Limb (tissue), 2 donors: Measurements from ENCODE around the gene ARHGDIA.

Experiments
- DNase-seq, 2 donors: peaks; one replicate each; pipeline ENCODE4 v3.0.0-alpha.2; 2016; ENCODE audit errors: extremely low spot score in 2 of 2

The ARHGDIA gene

GRCh38 chr17:81888988-81889595, 18.0 kb upstream of the ARHGDIA start:
- no peak for DNase-seq

- no peak for DNase-seq
Observed at GRCh38 chr17:81888105-81888987, 17.2 kb upstream of the ARHGDIA start.

- no peak for DNase-seq
Observed at GRCh38 chr17:81885869-81886548, 14.9 kb upstream of the ARHGDIA start.

GRCh38 chr17:81885454-81885853, 14.3 kb upstream of the ARHGDIA start:
- DNase-seq = no peak

- DNase-seq = no peak
Observed at GRCh38 chr17:81884968-81885367, 13.8 kb upstream of the ARHGDIA start.

GRCh38 chr17:81884520-81884919, 13.4 kb upstream of the ARHGDIA start:
- no peak for DNase-seq

- no peak for DNase-seq
Observed at GRCh38 chr17:81879121-81879520, 8.0 kb upstream of the ARHGDIA start.

GRCh38 chr17:81878294-81878693, 7.2 kb upstream of the ARHGDIA start:
- DNase-seq = no peak

- DNase-seq = no peak
Observed at GRCh38 chr17:81877569-81877968, 6.4 kb upstream of the ARHGDIA start.

- DNase-seq = peak; percentile 91 to 95
Observed at GRCh38 chr17:81871387-81872230, 472 bp upstream of the ARHGDIA start.

- DNase-seq = peak in 1 of 2 donors; percentile 65
Observed at GRCh38 chr17:81870131-81870980, 781 bp downstream of the ARHGDIA start.

- peak in 1 of 2 donors; percentile 81 for DNase-seq
Observed at GRCh38 chr17:81869221-81870130, 1.7 kb downstream of the ARHGDIA start.

GRCh38 chr17:81868674-81869220, 2.4 kb downstream of the ARHGDIA start:
- DNase-seq = peak in 1 of 2 donors; percentile 61

- no peak for DNase-seq
Observed at GRCh38 chr17:81867991-81868673, 3.0 kb downstream of the ARHGDIA start.

GRCh38 chr17:81867170-81867990, 3.8 kb downstream of the ARHGDIA start:
- no peak for DNase-seq

GRCh38 chr17:81866440-81867169, 4.5 kb downstream of the ARHGDIA start:
- DNase-seq = no peak
